ENCODE results near the gene PCDHB15.
"Not testable (repeated sequence)": the region's sequence is repeated elsewhere in the genome, so short reads cannot be mapped to it uniquely, and the experiment has no call there.

GRCh38 chr5:141210281-141210680 lies 34.9 kb upstream of the PCDHB15 start:
- not testable (repeated sequence) for TF ChIP-seq EZH2 (IDR thresholded peaks at IDR 0.05); POLR2AphosphoS5 (IDR thresholded peaks at IDR 0.05; ENCODE audit: borderline replicate concordance, low read depth, low read length); FOXP2 (optimal IDR thresholded peaks at IDR 0.05; ENCODE audit: control extremely low read depth, extremely low read length, insufficient read depth)
